NCI-H524 (cell line): Measurements from ENCODE around the gene NTN3.
A peak's percentile ranks its signal among the peaks of the same experiment; 100 is the strongest.

Experiments
- DNase-seq, 2 experiments: peaks; one replicate each; lab custom pipeline; 2025; lab: John Stamatoyannopoulos, UW

NTN3 gene

GRCh38 chr16:2497116-2497630 lies 26.1 kb downstream of the NTN3 start:
- DNase-seq, result no peak

- no peak for DNase-seq
These were observed 26.8 kb downstream of the NTN3 start for GRCh38 chr16:2497695-2498484.

DNA sequence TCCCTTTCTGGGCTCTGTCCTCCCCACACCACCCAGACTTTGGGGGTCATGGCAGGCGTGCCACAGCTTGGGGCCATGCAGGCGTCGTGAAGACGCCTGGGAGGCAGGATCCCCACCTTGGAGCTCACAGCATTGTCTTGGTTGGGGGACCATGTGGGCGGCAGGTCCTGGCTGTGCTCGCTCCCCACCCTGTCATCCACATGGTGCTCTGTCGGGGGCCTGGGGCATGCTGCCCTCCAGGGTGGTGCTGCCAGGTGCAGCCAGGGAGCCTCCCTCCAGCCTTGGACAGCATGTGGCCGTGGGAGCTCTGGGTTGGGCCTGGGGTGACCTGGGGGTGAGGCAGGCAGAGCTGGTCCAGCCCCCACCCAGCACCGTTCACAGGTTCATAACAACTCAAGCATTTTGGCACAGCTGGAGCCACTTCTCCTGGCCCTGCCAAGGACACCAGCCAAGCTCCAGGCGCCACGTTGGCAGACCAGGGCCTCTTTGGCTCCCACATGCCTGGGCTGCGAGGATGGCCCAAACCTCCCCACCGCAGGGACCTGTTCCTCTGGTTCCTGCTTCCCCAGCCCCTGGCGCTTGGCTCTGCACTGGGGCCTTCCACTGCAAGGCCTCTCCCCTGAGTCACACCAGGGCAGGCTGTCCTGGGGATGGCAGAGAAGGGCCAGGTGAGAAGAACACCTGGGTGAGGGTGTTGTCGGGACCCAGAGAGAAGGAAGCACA lies 27.6 kb downstream of the NTN3 start:
- DNase-seq, result no peak

GRCh38 chr16:2499454-2499853 lies 28.4 kb downstream of the NTN3 start:
- no peak for DNase-seq

- DNase-seq, result no peak
These were observed 28.9 kb downstream of the NTN3 start for GRCh38 chr16:2499890-2500429.

GRCh38 chr16:2500430-2500917 lies 29.4 kb downstream of the NTN3 start:
- no peak for DNase-seq

DNA sequence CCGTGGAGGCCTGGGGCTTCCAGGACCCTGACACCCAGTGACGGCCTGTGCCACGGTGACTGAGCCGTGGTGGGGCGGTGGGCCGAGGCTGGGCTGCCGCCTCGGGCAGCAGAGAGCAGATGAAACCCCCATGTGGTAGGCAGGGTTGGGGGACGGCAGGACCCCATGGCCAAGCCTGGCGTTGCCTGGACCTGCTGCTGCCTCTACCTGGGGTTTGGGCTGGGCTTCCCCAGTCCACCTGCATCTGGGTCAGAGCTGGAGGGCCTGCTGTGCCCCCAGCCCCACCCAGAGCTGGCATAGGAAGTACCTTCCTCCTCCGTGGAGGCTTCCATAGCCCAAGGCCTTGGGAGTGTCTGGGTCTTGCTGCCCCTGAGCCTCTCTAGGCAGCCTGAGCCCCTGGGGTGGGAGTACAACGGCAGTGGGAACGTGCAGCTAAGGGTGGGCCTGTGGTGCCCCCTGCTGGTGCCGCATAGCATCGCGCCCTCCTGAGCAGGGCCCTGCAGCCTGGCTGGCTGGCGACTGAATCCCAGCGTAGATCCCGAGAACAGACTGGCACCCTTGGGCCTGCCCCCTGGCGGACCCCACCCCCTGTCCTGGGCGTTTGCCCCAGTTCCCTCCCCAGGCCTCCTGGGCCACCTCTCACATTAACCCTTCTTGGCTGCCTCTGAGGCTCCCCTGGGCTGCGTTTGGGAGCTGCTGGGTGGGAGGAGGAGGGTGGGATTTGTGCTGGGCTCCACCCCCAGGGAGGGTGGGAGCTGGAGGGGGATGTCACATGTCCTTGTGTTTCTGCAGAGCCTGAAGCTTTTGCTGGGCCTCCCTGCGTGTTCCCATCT lies 30.0 kb downstream of the NTN3 start:
- DNase-seq, result peak; percentile 83 to 92

- DNase-seq, result peak; percentile 45 to 61
These were observed 31.1 kb downstream of the NTN3 start for GRCh38 chr16:2501946-2502895.

- no peak for DNase-seq
These were observed 34.6 kb downstream of the NTN3 start for GRCh38 chr16:2505695-2506094.

DNA sequence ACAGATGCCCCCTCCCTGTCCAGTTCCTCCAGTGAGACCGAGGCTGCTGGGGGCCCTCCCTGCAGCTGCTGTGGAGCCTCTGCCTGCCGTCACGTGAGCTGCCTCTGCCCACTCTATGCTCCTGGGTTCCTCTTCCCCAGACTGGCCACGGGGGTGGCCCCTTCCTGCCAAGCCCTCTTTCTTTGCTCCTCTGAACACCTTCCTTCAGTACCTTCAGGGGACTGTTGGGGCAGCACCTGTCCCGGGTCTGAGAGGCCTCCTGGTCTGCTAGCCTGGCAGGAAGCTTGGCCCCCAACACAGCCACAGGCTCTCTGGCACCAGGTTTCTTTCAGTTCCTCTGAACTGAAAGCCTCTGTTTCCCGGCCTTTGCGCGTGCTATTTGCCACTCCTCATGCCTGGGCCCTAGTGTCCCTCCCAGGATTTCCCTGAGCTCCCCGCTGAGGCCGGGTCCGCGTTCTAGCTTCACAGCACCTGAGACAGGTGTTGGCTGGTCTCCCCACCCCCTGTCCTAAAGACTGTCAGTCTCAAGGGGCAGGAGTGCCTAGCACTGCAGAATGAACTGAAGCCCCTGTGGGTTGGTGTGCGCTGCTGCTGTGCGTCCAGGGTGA lies 36.1 kb downstream of the NTN3 start:
- no peak for DNase-seq

- no peak for DNase-seq
These were observed 36.6 kb downstream of the NTN3 start for GRCh38 chr16:2507665-2508064.

DNA sequence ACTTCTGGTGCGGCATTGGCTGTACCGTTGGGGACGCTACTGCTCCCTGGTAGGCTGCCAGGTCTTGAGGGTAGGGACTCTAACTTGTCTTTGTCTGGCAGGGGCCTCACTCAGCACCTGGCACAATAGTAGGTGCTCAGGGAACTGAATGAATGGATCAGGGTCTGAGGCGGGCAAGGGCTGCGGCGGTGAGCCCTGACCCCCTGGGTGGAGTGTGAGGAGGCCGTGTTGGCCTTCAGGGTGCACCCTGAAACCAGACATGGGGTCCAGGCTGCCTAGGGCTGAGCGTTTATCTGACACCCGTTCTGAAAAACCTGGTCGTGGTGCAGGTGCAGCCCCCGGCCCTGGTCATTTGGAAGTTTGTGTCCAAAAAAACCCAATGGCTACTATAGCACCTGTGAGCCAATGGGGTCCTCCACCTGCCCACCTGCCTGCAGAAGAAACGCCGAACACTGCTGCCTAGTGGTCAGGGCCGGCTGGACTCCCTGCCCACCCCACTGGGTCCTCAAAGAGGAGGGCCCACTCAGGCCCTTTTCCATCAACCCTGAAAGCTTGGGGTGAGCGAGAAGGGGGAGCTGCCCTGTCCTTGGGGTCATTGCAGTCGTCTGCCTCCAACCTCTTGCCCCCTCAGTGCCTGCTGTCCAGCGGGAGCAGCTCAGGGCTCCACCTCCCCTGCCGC lies 37.8 kb downstream of the NTN3 start:
- no peak for DNase-seq

- DNase-seq, result no peak
These were observed 40.2 kb downstream of the NTN3 start for GRCh38 chr16:2511128-2511800.

- no peak for DNase-seq
These were observed 41.1 kb downstream of the NTN3 start for GRCh38 chr16:2511996-2512734.

- DNase-seq, result peak in 1 of 2 experiments; percentile 60
These were observed 41.8 kb downstream of the NTN3 start for GRCh38 chr16:2512735-2513404.

DNA sequence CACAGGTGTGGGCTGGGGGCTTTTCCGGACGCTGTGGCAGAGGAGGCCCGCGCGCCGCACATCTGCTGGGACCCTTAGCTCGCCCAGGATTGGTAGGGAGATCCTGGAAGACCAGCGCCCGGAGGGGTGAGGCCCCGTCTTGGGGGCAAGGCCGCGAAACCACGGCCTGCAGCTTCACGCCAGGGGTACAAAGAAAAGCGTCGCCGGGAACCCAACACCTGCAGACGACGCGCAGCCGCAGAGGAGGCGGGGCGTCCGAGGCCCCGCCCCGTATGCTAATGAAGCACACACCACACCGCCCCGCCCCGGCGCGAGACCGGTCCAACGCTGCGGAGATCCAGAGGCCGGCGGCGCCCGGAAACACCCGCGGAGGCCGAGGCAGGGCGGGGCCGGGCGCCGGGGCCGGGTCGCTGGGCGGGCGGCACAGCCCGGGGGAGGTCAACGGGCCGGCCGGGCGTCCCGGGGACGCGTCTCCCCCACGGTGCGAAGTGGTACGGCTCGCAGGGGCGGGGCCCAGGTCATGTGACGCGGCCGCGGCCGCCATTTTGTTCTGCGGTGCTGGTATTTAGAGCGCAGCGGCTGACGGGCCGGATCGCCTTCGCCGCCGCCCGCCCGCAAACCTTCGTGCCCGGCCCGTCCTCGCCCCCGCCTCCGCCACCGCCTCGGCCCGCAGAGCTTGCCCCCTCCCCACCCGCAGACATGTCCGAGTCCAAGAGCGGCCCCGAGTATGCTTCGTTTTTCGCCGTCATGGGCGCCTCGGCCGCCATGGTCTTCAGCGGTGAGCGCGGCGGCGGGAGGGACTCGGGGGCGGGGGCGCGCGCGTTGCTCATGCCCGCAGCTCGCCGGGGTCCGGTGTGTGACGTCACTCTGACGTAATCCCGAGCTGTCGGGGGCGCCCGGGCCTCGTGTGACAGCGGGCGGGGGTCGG lies 42.6 kb downstream of the NTN3 start, which contains the start of gene ATP6V0C:
Gene ATP6V0C (plus strand): TSS at position 548 of the 928 bp plus-strand sequence. CDS start 152 bp downstream, at position 700.
- peak; percentile 85 to 95 for DNase-seq
